CD14-positive monocyte (primary cell): ENCODE results near the gene INPP5J. TPM values are rescaled to one million over a fixed set of nuclear protein-coding genes. Genes with fewer than 3 reads are reported as not detected.

Source experiments
- DNase-seq, 3 donors: peaks; one replicate each; pipeline ENCODE4 v3.0.0-alpha.2; 2011 to 2022
- H2AFZ ChIP-seq: 2 replicates; pipeline ENCODE4 v1.6.0; 2012; ENCODE audit warnings: mild to moderate bottlenecking, low read depth, low read length, inconsistent platforms; ENCODE audit not compliant: insufficient read depth, poor library complexity, severe bottlenecking
- H3K27ac ChIP-seq, 2 donors: 1 replicate in 1 of 2; 2 replicates in 1 of 2; pipeline ENCODE4 v1.5.1; 2012 to 2013; ENCODE audit warnings: low read length in 2 of 2, control low read depth in 1 of 2, inconsistent platforms in 1 of 2, low read depth in 1 of 2, mild to moderate bottlenecking in 1 of 2
- H3K27me3 ChIP-seq, 2 donors: one replicate each; pipeline versions ENCODE4 v1.6.0 to v1.6.1; 2011 to 2013; ENCODE audit warnings: low read length in 2 of 2; ENCODE audit not compliant: control insufficient read depth in 2 of 2, insufficient read depth in 2 of 2
- H3K36me3 ChIP-seq, 2 donors: replicated peaks in 1 of 2; 1 replicate in 1 of 2; 2 replicates in 1 of 2; pipeline versions ENCODE4 v1.5.1 to v1.6.1; 2012 to 2013; ENCODE audit warnings: low read length in 2 of 2, control low read depth in 1 of 2, inconsistent platforms in 1 of 2, mild to moderate bottlenecking in 1 of 2; ENCODE audit not compliant: insufficient read depth in 2 of 2, control insufficient read depth in 1 of 2
- H3K4me1 ChIP-seq, 2 donors: 1 replicate in 1 of 2; 2 replicates in 1 of 2; pipeline versions ENCODE4 v1.5.1 to v1.6.1; 2012 to 2013; ENCODE audit warnings: low read length in 2 of 2, control low read depth in 1 of 2, inconsistent platforms in 1 of 2, mild to moderate bottlenecking in 1 of 2, moderate library complexity in 1 of 2; ENCODE audit not compliant: insufficient read depth in 2 of 2, control insufficient read depth in 1 of 2
- H3K4me2 ChIP-seq: replicated peaks from 2 replicates; pipeline ENCODE3; 2012; ENCODE audit warnings: low read length, moderate library complexity, mild to moderate bottlenecking; ENCODE audit not compliant: poor library complexity, severe bottlenecking; ENCODE audit errors: extremely low read depth
- H3K4me3 ChIP-seq, 3 experiments: fragments of 200-600 bp in 1 of 3; sonication (generic) in 1 of 3; replicated peaks in 1 of 3; 1 replicate in 2 of 3; 2 replicates in 1 of 3; pipeline ENCODE4 v1.5.1; 2011 to 2013; ENCODE audit warnings: low read length in 3 of 3, mild to moderate bottlenecking in 3 of 3, control low read depth in 2 of 3, low read depth in 2 of 3, inconsistent platforms in 1 of 3, moderate library complexity in 1 of 3
- H3K79me2 ChIP-seq: 2 replicates; pipeline ENCODE4 v1.6.0; 2012; ENCODE audit warnings: mild to moderate bottlenecking, control low read depth, inconsistent platforms, low read length, moderate library complexity; ENCODE audit not compliant: insufficient read depth
- H3K9ac ChIP-seq: 2 replicates; pipeline ENCODE4 v1.6.0; 2017; ENCODE audit warnings: low read length, mild to moderate bottlenecking; ENCODE audit not compliant: insufficient read depth, poor library complexity, severe bottlenecking
- H3K9me3 ChIP-seq, 2 donors: replicated peaks in 1 of 2; 1 replicate in 1 of 2; 2 replicates in 1 of 2; pipeline versions ENCODE4 v1.5.1 to v1.6.1; 2012 to 2013; ENCODE audit warnings: low read length in 2 of 2, control low read depth in 1 of 2; ENCODE audit not compliant: control insufficient read depth in 1 of 2, insufficient read depth in 1 of 2
- H4K20me1 ChIP-seq: 2 replicates; pipeline ENCODE4 v1.6.0; 2012; ENCODE audit warnings: mild to moderate bottlenecking, low read length, control low read depth, moderate library complexity; ENCODE audit not compliant: insufficient read depth
- H3K27ac Mint-ChIP-seq, 7 donors: one replicate each; pipeline ENCODE4 v1.8.0; 2020; ENCODE audit warnings: mild to moderate bottlenecking in 7 of 7, mixed read lengths in 7 of 7, moderate library complexity in 6 of 7, inconsistent platforms in 2 of 7
- H3K27me3 Mint-ChIP-seq, 3 donors: one replicate each; pipeline ENCODE4 v1.8.0; 2021 to 2022; ENCODE audit warnings: low read depth in 3 of 3, mild to moderate bottlenecking in 3 of 3, mixed read lengths in 3 of 3, moderate library complexity in 3 of 3, inconsistent platforms in 1 of 3
- H3K36me3 Mint-ChIP-seq, 2 donors: one replicate each; pipeline ENCODE4 v1.8.0; 2020; ENCODE audit warnings: mixed read lengths in 2 of 2, inconsistent platforms in 1 of 2, mild to moderate bottlenecking in 1 of 2
- H3K4me1 Mint-ChIP-seq: one replicate; pipeline ENCODE4 v1.8.0; 2020; ENCODE audit warnings: mild to moderate bottlenecking, mixed read lengths
- H3K4me3 Mint-ChIP-seq, 2 donors: one replicate each; pipeline ENCODE4 v1.8.0; 2020; ENCODE audit warnings: mild to moderate bottlenecking in 2 of 2, mixed read lengths in 2 of 2, moderate library complexity in 1 of 2
- H3K9me3 Mint-ChIP-seq, 7 donors: one replicate each; pipeline ENCODE4 v1.8.0; 2020 to 2022; ENCODE audit warnings: mixed read lengths in 7 of 7, mild to moderate bottlenecking in 6 of 7, moderate library complexity in 6 of 7, inconsistent platforms in 2 of 7
- CTCF ChIP-seq: fragments of 200-600 bp; IDR thresholded peaks from one replicate; pipeline ENCODE4 v1.8.0; 2022; ENCODE audit warnings: antibody characterized with exemption, mild to moderate bottlenecking
- WGBS: methylation state at CpG from one replicate; pipeline ENCODE4 v1.1.5; 2013; ENCODE audit warnings: missing lambda C conversion rate; ENCODE audit not compliant: insufficient coverage; 5-methylcytosine and 5-hydroxymethylcytosine counted together
- intact Hi-C, 2 donors: fragments of 100-400 bp; cut with micrococcal nuclease; formaldehyde crosslinking; loops; one replicate each; pipeline versions ENCODE4 v1.15.0 to v1.15.1; 2023
- polyA plus RNA-seq, 3 donors: library from polyadenylated mRNA; depleted of rRNA in 1 of 3; unstranded in 2 of 3; stranded (reverse) in 1 of 3; fragments of 300-500 nt in 2 of 3; fragments of >200 nt in 1 of 3; fragmentation: Illumina TruSeq in 2 of 3; gene quantifications; 1 replicate in 2 of 3; 2 replicates in 1 of 3; pipeline ENCODE4 v1.2.3, GENCODE V29; 2012 to 2021

Gene INPP5J
- polyA plus RNA-seq, 3 donors, result 0.03 TPM; not detected in 2

- Histone ChIP-seq H3K4me1 (peaks cover 40 to 55% of the 10 kb centered on the region in 2 donors), H3K27ac (peak overlapping the region; percentile 42 to 91), H4K20me1 (no peaks in the 10 kb centered on the region), H3K27me3 (no peaks in the 10 kb centered on the region), H3K9ac (peak overlapping the region; percentile 85), H3K36me3 (peaks cover 0 to 11% of the 10 kb centered on the region in 2 donors), H3K9me3 (no peaks in the 10 kb centered on the region), H3K79me2 (peaks cover 9% of the 10 kb centered on the region), H2AFZ (peak overlapping the region; percentile 95), H3K4me2 (peak overlapping the region; percentile 80), H3K4me3 (peak overlapping the region; percentile 93)
- Mint-ChIP-seq H3K27ac (peak overlapping the region in 6 of 7 donors; percentile 21 to 84 (median 51)), H3K9me3 (peaks cover 0 to 1% (median 0%) of the 10 kb centered on the region in 7 donors), H3K36me3 (peaks cover 4 to 13% of the 10 kb centered on the region in 2 donors), H3K27me3 (peaks cover 2 to 4% (median 3%) of the 10 kb centered on the region in 3 donors), H3K4me1 (peaks cover 45% of the 10 kb centered on the region), H3K4me3 (peak overlapping the region; percentile 85 to 89)
- intact Hi-C loops, result loop anchor here (5.0 kb wide), 3 partner anchors 78 to 137 kb away; partner anchors contain the start of genes MORC2 (in 2 of the 2), TUG1 (in 2 of the 2) and RNF185 (in 1 of the 2)
- 0% methylated on average over 5 of the region's 18 CpGs for WGBS
- DNase-seq, result no peak
- TF ChIP-seq CTCF, result no peak
Measured at GRCh38 chr22:31083923-31084810, 38.6 kb upstream of the INPP5J start.

- peaks cover 4 to 13% of the 10 kb centered on the region in 2 donors for H3K36me3 Mint-ChIP-seq
- H3K4me3 Mint-ChIP-seq, result peak overlapping the region; percentile 85 to 89
- H3K27me3 ChIP-seq, result no peaks in the 10 kb centered on the region
- peaks cover 40 to 55% of the 10 kb centered on the region in 2 donors for H3K4me1 ChIP-seq
- peak overlapping the region; percentile 95 for H2AFZ ChIP-seq
- peak overlapping the region; percentile 93 for H3K4me3 ChIP-seq
- H3K9ac ChIP-seq, result peak overlapping the region; percentile 85
- TF ChIP-seq CTCF, result peak; percentile 98
- H3K27ac Mint-ChIP-seq, result peak overlapping the region; percentile 80 to 94 (median 85)
- H3K27ac ChIP-seq, result peak overlapping the region; percentile 76 to 91
- H3K79me2 ChIP-seq, result peaks cover 9% of the 10 kb centered on the region
- H4K20me1 ChIP-seq, result no peaks in the 10 kb centered on the region
- H3K4me1 Mint-ChIP-seq, result peaks cover 45% of the 10 kb centered on the region
- peak; percentile 63 to 76 (median 70) for DNase-seq
- peaks cover 0 to 1% (median 0%) of the 10 kb centered on the region in 7 donors for H3K9me3 Mint-ChIP-seq
- H3K36me3 ChIP-seq, result peaks cover 0 to 11% of the 10 kb centered on the region in 2 donors
- intact Hi-C loops, result loop anchor here (5.0 kb wide), 4 partner anchors 77 to 187 kb away; partner anchors contain the start of genes MORC2 (in 2 of the 2), TUG1 (in 2 of the 2) and RNF185 (in 1 of the 2)
- under 1% methylated on average over 62 of the region's 69 CpGs for WGBS
- H3K4me2 ChIP-seq, result peak overlapping the region; percentile 80
- no peaks in the 10 kb centered on the region for H3K9me3 ChIP-seq
- H3K27me3 Mint-ChIP-seq, result peaks cover 2 to 4% (median 2%) of the 10 kb centered on the region in 3 donors
Measured at GRCh38 chr22:31084811-31085492, 37.8 kb upstream of the INPP5J start.
